ENCODE data around the gene CFAP300. TPM values are rescaled to one million over a fixed set of nuclear protein-coding genes. Genes with fewer than 3 reads are reported as not detected.

CFAP300 gene
- total RNA-seq, 1 donor from 2014 or later = 5.2 TPM

GRCh38 chr11:102071497-102072472, 24.5 kb downstream of the CFAP300 start:
- Histone ChIP-seq H3K9ac (ENCODE audit: low read depth in 1 of 3, low read length in 3 of 3) (no peak overlapping the region), H3K36me3 (ENCODE audit: control insufficient read depth in 3 of 3, insufficient read depth in 3 of 3, low read length in 3 of 3) (no peaks in the 10 kb centered on the region), H3K27ac (ENCODE audit: low read depth, low read length) (no peak overlapping the region), H3K27me3 (ENCODE audit: control insufficient read depth in 3 of 3, insufficient read depth in 3 of 3, low read length in 3 of 3) (no peaks in the 10 kb centered on the region), H3K4me3 (ENCODE audit: low read length in 3 of 3) (no peak overlapping the region), H3K4me1 (ENCODE audit: control insufficient read depth in 3 of 3, insufficient read depth in 3 of 3, low read length in 3 of 3) (no peaks in the 10 kb centered on the region), H3K9me3 (ENCODE audit: control insufficient read depth in 3 of 3, low read length in 3 of 3) (peaks cover 0 to 3% (median 2%) of the 10 kb centered on the region in 3 donors)

- Histone ChIP-seq H3K9ac (ENCODE audit: low read depth in 1 of 3, low read length in 3 of 3) (no peak overlapping the region), H3K4me3 (ENCODE audit: low read length in 3 of 3) (no peak overlapping the region), H3K36me3 (ENCODE audit: control insufficient read depth in 3 of 3, insufficient read depth in 3 of 3, low read length in 3 of 3) (no peaks in the 10 kb centered on the region), H3K9me3 (ENCODE audit: control insufficient read depth in 3 of 3, low read length in 3 of 3) (peaks cover 0 to 3% (median 2%) of the 10 kb centered on the region in 3 donors), H3K27me3 (ENCODE audit: control insufficient read depth in 3 of 3, insufficient read depth in 3 of 3, low read length in 3 of 3) (no peaks in the 10 kb centered on the region), H3K4me1 (ENCODE audit: control insufficient read depth in 3 of 3, insufficient read depth in 3 of 3, low read length in 3 of 3) (no peaks in the 10 kb centered on the region), H3K27ac (ENCODE audit: low read depth, low read length) (no peak overlapping the region)
These were observed 26.0 kb downstream of the CFAP300 start for GRCh38 chr11:102073253-102073652.

- Histone ChIP-seq H3K27ac (ENCODE audit: low read depth, low read length) (no peak overlapping the region), H3K4me1 (ENCODE audit: control insufficient read depth in 3 of 3, insufficient read depth in 3 of 3, low read length in 3 of 3) (no peaks in the 10 kb centered on the region), H3K4me3 (ENCODE audit: low read length in 3 of 3) (no peak overlapping the region), H3K27me3 (ENCODE audit: control insufficient read depth in 3 of 3, insufficient read depth in 3 of 3, low read length in 3 of 3) (no peaks in the 10 kb centered on the region), H3K9ac (ENCODE audit: low read depth in 1 of 3, low read length in 3 of 3) (no peak overlapping the region), H3K9me3 (ENCODE audit: control insufficient read depth in 3 of 3, low read length in 3 of 3) (no peaks in the 10 kb centered on the region), H3K36me3 (ENCODE audit: control insufficient read depth in 3 of 3, insufficient read depth in 3 of 3, low read length in 3 of 3) (no peaks in the 10 kb centered on the region)
These were observed 32.4 kb downstream of the CFAP300 start for GRCh38 chr11:102079625-102080024.

GRCh38 chr11:102081313-102081712, 34.1 kb downstream of the CFAP300 start:
- Histone ChIP-seq H3K9ac (ENCODE audit: low read depth in 1 of 3, low read length in 3 of 3) (no peak overlapping the region), H3K27me3 (ENCODE audit: control insufficient read depth in 3 of 3, insufficient read depth in 3 of 3, low read length in 3 of 3) (no peaks in the 10 kb centered on the region), H3K4me1 (ENCODE audit: control insufficient read depth in 3 of 3, insufficient read depth in 3 of 3, low read length in 3 of 3) (no peaks in the 10 kb centered on the region), H3K4me3 (ENCODE audit: low read length in 3 of 3) (no peak overlapping the region), H3K27ac (ENCODE audit: low read depth, low read length) (no peak overlapping the region), H3K9me3 (ENCODE audit: control insufficient read depth in 3 of 3, low read length in 3 of 3) (no peaks in the 10 kb centered on the region), H3K36me3 (ENCODE audit: control insufficient read depth in 3 of 3, insufficient read depth in 3 of 3, low read length in 3 of 3) (no peaks in the 10 kb centered on the region)

- no peaks in the 10 kb centered on the region for H3K27me3 ChIP-seq (ENCODE audit: control insufficient read depth in 3 of 3, insufficient read depth in 3 of 3, low read length in 3 of 3)
- H3K9ac ChIP-seq (ENCODE audit: low read depth in 1 of 3, low read length in 3 of 3) = no peak overlapping the region
- H3K9me3 ChIP-seq (ENCODE audit: control insufficient read depth in 3 of 3, low read length in 3 of 3) = no peaks in the 10 kb centered on the region
- no peak overlapping the region for H3K4me3 ChIP-seq (ENCODE audit: low read length in 3 of 3)
- H3K4me1 ChIP-seq (ENCODE audit: control insufficient read depth in 3 of 3, insufficient read depth in 3 of 3, low read length in 3 of 3) = no peaks in the 10 kb centered on the region
- no peaks in the 10 kb centered on the region for H3K36me3 ChIP-seq (ENCODE audit: control insufficient read depth in 3 of 3, insufficient read depth in 3 of 3, low read length in 3 of 3)
- no peak overlapping the region for H3K27ac ChIP-seq (ENCODE audit: low read depth, low read length)
These were observed 38.8 kb downstream of the CFAP300 start for GRCh38 chr11:102085864-102086551.

- Histone ChIP-seq H3K36me3 (ENCODE audit: control insufficient read depth in 3 of 3, insufficient read depth in 3 of 3, low read length in 3 of 3) (no peaks in the 10 kb centered on the region), H3K9ac (ENCODE audit: low read depth in 1 of 3, low read length in 3 of 3) (no peak overlapping the region), H3K4me3 (ENCODE audit: low read length in 3 of 3) (no peak overlapping the region), H3K9me3 (ENCODE audit: control insufficient read depth in 3 of 3, low read length in 3 of 3) (no peaks in the 10 kb centered on the region), H3K4me1 (ENCODE audit: control insufficient read depth in 3 of 3, insufficient read depth in 3 of 3, low read length in 3 of 3) (no peaks in the 10 kb centered on the region), H3K27ac (ENCODE audit: low read depth, low read length) (no peak overlapping the region), H3K27me3 (ENCODE audit: control insufficient read depth in 3 of 3, insufficient read depth in 3 of 3, low read length in 3 of 3) (no peaks in the 10 kb centered on the region)
These were observed 49.9 kb downstream of the CFAP300 start for GRCh38 chr11:102097186-102097585.

- Histone ChIP-seq H3K4me1 (ENCODE audit: control insufficient read depth in 3 of 3, insufficient read depth in 3 of 3, low read length in 3 of 3) (no peaks in the 10 kb centered on the region), H3K4me3 (ENCODE audit: low read length in 3 of 3) (no peak overlapping the region), H3K36me3 (ENCODE audit: control insufficient read depth in 3 of 3, insufficient read depth in 3 of 3, low read length in 3 of 3) (no peaks in the 10 kb centered on the region)
These were observed 52.5 kb downstream of the CFAP300 start for GRCh38 chr11:102099755-102100154.

GRCh38 chr11:102108734-102109440, 61.6 kb downstream of the CFAP300 start:
- peak overlapping the region in 2 of 3 donors; percentile 81 to 89 for H3K4me3 ChIP-seq (ENCODE audit: low read length in 3 of 3)

More at GRCh38 chr11:102099755-102100154, 52.5 kb downstream of the CFAP300 start:
- Histone ChIP-seq H3K9me3 (ENCODE audit: control insufficient read depth in 3 of 3, low read length in 3 of 3) (no peaks in the 10 kb centered on the region), H3K27ac (ENCODE audit: low read depth, low read length) (no peak overlapping the region), H3K27me3 (ENCODE audit: control insufficient read depth in 3 of 3, insufficient read depth in 3 of 3, low read length in 3 of 3) (no peaks in the 10 kb centered on the region), H3K9ac (ENCODE audit: low read depth in 1 of 3, low read length in 3 of 3) (no peak overlapping the region)

GRCh38 chr11:102109896-102110760, 62.9 kb downstream of the CFAP300 start, which contains the start of gene YAP1:
Gene YAP1, plus strand, starts transcription at chr11:102110447. Its CDS starts 402 bp downstream, at chr11:102110849.
- Histone ChIP-seq H3K27me3 (ENCODE audit: control insufficient read depth in 3 of 3, insufficient read depth in 3 of 3, low read length in 3 of 3) (no peaks in the 10 kb centered on the region), H3K36me3 (ENCODE audit: control insufficient read depth in 3 of 3, insufficient read depth in 3 of 3, low read length in 3 of 3) (peaks cover 0 to 5% (median 2%) of the 10 kb centered on the region in 3 donors), H3K4me1 (ENCODE audit: control insufficient read depth in 3 of 3, insufficient read depth in 3 of 3, low read length in 3 of 3) (peaks cover 6 to 13% (median 12%) of the 10 kb centered on the region in 3 donors), H3K9me3 (ENCODE audit: control insufficient read depth in 3 of 3, low read length in 3 of 3) (no peaks in the 10 kb centered on the region), H3K27ac (ENCODE audit: low read depth, low read length) (peak within 1 kb of the TSS; percentile 92), H3K9ac (ENCODE audit: low read depth in 1 of 3, low read length in 3 of 3) (peak within 1 kb of the TSS; percentile 87 to 90 (median 88)), H3K4me3 (ENCODE audit: low read length in 3 of 3) (peak within 1 kb of the TSS; percentile 83 to 89 (median 87))

More at GRCh38 chr11:102108734-102109440, 61.6 kb downstream of the CFAP300 start:
- Histone ChIP-seq H3K9ac (ENCODE audit: low read depth in 1 of 3, low read length in 3 of 3) (no peak overlapping the region), H3K4me1 (ENCODE audit: control insufficient read depth in 3 of 3, insufficient read depth in 3 of 3, low read length in 3 of 3) (peaks cover 6 to 10% (median 8%) of the 10 kb centered on the region in 3 donors), H3K9me3 (ENCODE audit: control insufficient read depth in 3 of 3, low read length in 3 of 3) (no peaks in the 10 kb centered on the region), H3K27ac (ENCODE audit: low read depth, low read length) (no peak overlapping the region), H3K27me3 (ENCODE audit: control insufficient read depth in 3 of 3, insufficient read depth in 3 of 3, low read length in 3 of 3) (no peaks in the 10 kb centered on the region), H3K36me3 (ENCODE audit: control insufficient read depth in 3 of 3, insufficient read depth in 3 of 3, low read length in 3 of 3) (no peaks in the 10 kb centered on the region)

Data from skeletal muscle tissue (tissue), 4 donors.